ENCODE results near the gene ZRANB2.
A peak's percentile ranks its signal among the peaks of the same experiment; 100 is the strongest.

The ZRANB2 gene

GRCh38 chr1:71080739-71081696 lies at the start of gene ZRANB2:
Gene ZRANB2, minus strand, starts transcription at chr1:71081035. Its CDS starts 40 bp downstream, at chr1:71080995.
- Histone ChIP-seq H3K27me3 (ENCODE audit: insufficient read depth, low read length, poor library complexity) (no peaks in the 10 kb centered on the region), H4K20me1 (ENCODE audit: insufficient read depth, low read length) (peaks cover 21% of the 10 kb centered on the region; the same call in 1 of the 2 replicates), H3K4me1 (ENCODE audit: insufficient read depth, low read length) (peaks cover 31% of the 10 kb centered on the region), H3K4me2 (ENCODE audit: insufficient read depth, low read length) (peak within 1 kb of the TSS; percentile 77), H3K36me3 (ENCODE audit: insufficient read depth, low read length) (peaks cover 32% of the 10 kb centered on the region), H3K79me2 (ENCODE audit: insufficient read depth, low read length) (peaks cover 50% of the 10 kb centered on the region), H3K9ac (ENCODE audit: low read depth, low read length) (peak within 1 kb of the TSS; percentile 83), H3K9me3 (ENCODE audit: insufficient read depth, low read length, severe bottlenecking) (no peaks in the 10 kb centered on the region), H3K27ac (ENCODE audit: low read length) (peak within 1 kb of the TSS; percentile 98), H2AFZ (ENCODE audit: low read depth, low read length) (peak within 1 kb of the TSS; percentile 90), H3K4me3 (ENCODE audit: low read depth in 1 of 2, low read length in 2 of 2) (peak within 1 kb of the TSS; percentile 88 to 89)
- TF ChIP-seq EZH2 (IDR thresholded peaks at IDR 0.05; ENCODE audit: borderline replicate concordance, low read depth, low read length, severe bottlenecking) (no peak), CTCF (IDR thresholded peaks at IDR 0.05; ENCODE audit: borderline replicate concordance, extremely low read depth, low read length, poor library complexity, severe bottlenecking) (peak; percentile 83)
- ATAC-seq (ENCODE audit: insufficient read depth, low read depth) (peak; percentile 95), DNase-seq (peak; percentile 93)

GRCh38 chr1:71128060-71128459 lies 47.2 kb upstream of the ZRANB2 start:
- peaks cover 9% of the 10 kb centered on the region for H3K9me3 ChIP-seq (ENCODE audit: insufficient read depth, low read length, severe bottlenecking)
- no peak overlapping the region for H3K4me2 ChIP-seq (ENCODE audit: insufficient read depth, low read length)
- no peaks in the 10 kb centered on the region for H4K20me1 ChIP-seq (ENCODE audit: insufficient read depth, low read length)

GRCh38 chr1:71118086-71118485 lies 37.3 kb upstream of the ZRANB2 start:
- ATAC-seq (ENCODE audit: insufficient read depth, low read depth) (no peak), DNase-seq (no peak)
- no peaks in the 10 kb centered on the region for H3K27me3 ChIP-seq (ENCODE audit: insufficient read depth, low read length, poor library complexity)
- no peaks in the 10 kb centered on the region for H3K79me2 ChIP-seq (ENCODE audit: insufficient read depth, low read length)
- H3K4me3 ChIP-seq (ENCODE audit: low read depth in 1 of 2, low read length in 2 of 2), result no peak overlapping the region
- no peaks in the 10 kb centered on the region for H3K4me1 ChIP-seq (ENCODE audit: insufficient read depth, low read length)
- TF ChIP-seq EZH2 (IDR thresholded peaks at IDR 0.05; ENCODE audit: borderline replicate concordance, low read depth, low read length, severe bottlenecking), result no peak
- no peak for TF ChIP-seq CTCF (IDR thresholded peaks at IDR 0.05; ENCODE audit: borderline replicate concordance, extremely low read depth, low read length, poor library complexity, severe bottlenecking)
- H3K4me2 ChIP-seq (ENCODE audit: insufficient read depth, low read length), result no peak overlapping the region
- H3K9ac ChIP-seq (ENCODE audit: low read depth, low read length), result no peak overlapping the region
- H3K36me3 ChIP-seq (ENCODE audit: insufficient read depth, low read length), result no peaks in the 10 kb centered on the region
- H3K27ac ChIP-seq (ENCODE audit: low read length), result no peak overlapping the region
- no peaks in the 10 kb centered on the region for H4K20me1 ChIP-seq (ENCODE audit: insufficient read depth, low read length)
- no peaks in the 10 kb centered on the region for H3K9me3 ChIP-seq (ENCODE audit: insufficient read depth, low read length, severe bottlenecking)
- H2AFZ ChIP-seq (ENCODE audit: low read depth, low read length), result no peak overlapping the region

More at GRCh38 chr1:71128060-71128459, 47.2 kb upstream of the ZRANB2 start:
- Histone ChIP-seq H3K4me1 (ENCODE audit: insufficient read depth, low read length) (no peaks in the 10 kb centered on the region), H3K79me2 (ENCODE audit: insufficient read depth, low read length) (no peaks in the 10 kb centered on the region), H2AFZ (ENCODE audit: low read depth, low read length) (no peak overlapping the region), H3K27me3 (ENCODE audit: insufficient read depth, low read length, poor library complexity) (no peaks in the 10 kb centered on the region), H3K36me3 (ENCODE audit: insufficient read depth, low read length) (no peaks in the 10 kb centered on the region), H3K27ac (ENCODE audit: low read length) (no peak overlapping the region), H3K4me3 (ENCODE audit: low read depth in 1 of 2, low read length in 2 of 2) (no peak overlapping the region), H3K9ac (ENCODE audit: low read depth, low read length) (no peak overlapping the region)
- TF ChIP-seq EZH2 (IDR thresholded peaks at IDR 0.05; ENCODE audit: borderline replicate concordance, low read depth, low read length, severe bottlenecking) (no peak), CTCF (IDR thresholded peaks at IDR 0.05; ENCODE audit: borderline replicate concordance, extremely low read depth, low read length, poor library complexity, severe bottlenecking) (no peak)
- ATAC-seq (ENCODE audit: insufficient read depth, low read depth) (no peak), DNase-seq (no peak)
